ENCODE data around the gene ATP9A.
"Not testable (repeated sequence)": the region's sequence is repeated elsewhere in the genome, so short reads cannot be mapped to it uniquely, and the experiment has no call there.

ATP9A gene

GRCh38 chr20:51740838-51741237 lies 27.4 kb downstream of the ATP9A start:
- Histone ChIP-seq H3K9me3 (ENCODE audit: low read length) (no peaks in the 10 kb centered on the region), H3K9me2 (ENCODE audit: low read depth, low read length) (no peaks in the 10 kb centered on the region), H3K36me3 (ENCODE audit: insufficient read depth, low read length) (no peaks in the 10 kb centered on the region), H3K79me2 (ENCODE audit: insufficient read depth, low read length) (no peaks in the 10 kb centered on the region), H2AFZ (ENCODE audit: low read length) (no peak overlapping the region), H3F3A (ENCODE audit: insufficient read depth, low read length) (no peaks in the 10 kb centered on the region), H3K27me3 (ENCODE audit: insufficient read depth, low read length) (peaks cover 5% of the 10 kb centered on the region; the same call in 1 of the 2 replicates), H3K9ac (ENCODE audit: low read length) (no peak overlapping the region), H4K20me1 (ENCODE audit: insufficient read depth, low read length) (no peaks in the 10 kb centered on the region), H3K27ac (ENCODE audit: low read depth, low read length, poor library complexity, severe bottlenecking) (no peak overlapping the region), H3K4me1 (ENCODE audit: insufficient read depth, low read length, severe bottlenecking) (no peaks in the 10 kb centered on the region), H3K4me2 (ENCODE audit: low read length) (no peak overlapping the region), H3K4me3 (ENCODE audit: low read depth, low read length, poor library complexity, severe bottlenecking) (no peak overlapping the region)
- TF ChIP-seq EZH2 (IDR thresholded peaks at IDR 0.05; ENCODE audit: borderline replicate concordance, low read length) = no peak
- TF ChIP-seq CTCF (IDR thresholded peaks at IDR 0.05; ENCODE audit: low read length) = no peak

GRCh38 chr20:51740308-51740707 lies 27.9 kb downstream of the ATP9A start:
- H3K27me3 ChIP-seq (ENCODE audit: insufficient read depth, low read length); H3K36me3 ChIP-seq (ENCODE audit: insufficient read depth, low read length); H3K4me3 ChIP-seq (ENCODE audit: low read depth, low read length, poor library complexity, severe bottlenecking); H3K79me2 ChIP-seq (ENCODE audit: insufficient read depth, low read length); H4K20me1 ChIP-seq (ENCODE audit: insufficient read depth, low read length); H3K4me2 ChIP-seq (ENCODE audit: low read length); H3K9me3 ChIP-seq (ENCODE audit: low read length); H3F3A ChIP-seq (ENCODE audit: insufficient read depth, low read length); H2AFZ ChIP-seq (ENCODE audit: low read length); H3K9ac ChIP-seq (ENCODE audit: low read length); H3K27ac ChIP-seq (ENCODE audit: low read depth, low read length, poor library complexity, severe bottlenecking); H3K4me1 ChIP-seq (ENCODE audit: insufficient read depth, low read length, severe bottlenecking); H3K9me2 ChIP-seq (ENCODE audit: low read depth, low read length): not testable (repeated sequence)

GRCh38 chr20:51739722-51740249 lies 28.4 kb downstream of the ATP9A start:
- no peak overlapping the region for H2AFZ ChIP-seq (ENCODE audit: low read length)
- no peak overlapping the region for H3K4me2 ChIP-seq (ENCODE audit: low read length)
- no peaks in the 10 kb centered on the region for H4K20me1 ChIP-seq (ENCODE audit: insufficient read depth, low read length)
- H3K9ac ChIP-seq (ENCODE audit: low read length) = no peak overlapping the region
- no peak overlapping the region for H3K27ac ChIP-seq (ENCODE audit: low read depth, low read length, poor library complexity, severe bottlenecking)
- H3K4me3 ChIP-seq (ENCODE audit: low read depth, low read length, poor library complexity, severe bottlenecking) = no peak overlapping the region
- no peaks in the 10 kb centered on the region for H3K9me3 ChIP-seq (ENCODE audit: low read length)
- no peaks in the 10 kb centered on the region for H3K9me2 ChIP-seq (ENCODE audit: low read depth, low read length)
- TF ChIP-seq CTCF (IDR thresholded peaks at IDR 0.05; ENCODE audit: low read length) = no peak
- no peak for TF ChIP-seq EZH2 (IDR thresholded peaks at IDR 0.05; ENCODE audit: borderline replicate concordance, low read length)
- H3K27me3 ChIP-seq (ENCODE audit: insufficient read depth, low read length) = peaks cover 5% of the 10 kb centered on the region; the same call in 1 of the 2 replicates
- H3K4me1 ChIP-seq (ENCODE audit: insufficient read depth, low read length, severe bottlenecking) = no peaks in the 10 kb centered on the region
- H3F3A ChIP-seq (ENCODE audit: insufficient read depth, low read length) = no peaks in the 10 kb centered on the region
- H3K36me3 ChIP-seq (ENCODE audit: insufficient read depth, low read length) = no peaks in the 10 kb centered on the region
- H3K79me2 ChIP-seq (ENCODE audit: insufficient read depth, low read length) = no peaks in the 10 kb centered on the region

- H3K4me3 ChIP-seq (ENCODE audit: low read depth, low read length, poor library complexity, severe bottlenecking) = no peak overlapping the region
- no peaks in the 10 kb centered on the region for H4K20me1 ChIP-seq (ENCODE audit: insufficient read depth, low read length)
- no peak overlapping the region for H3K27ac ChIP-seq (ENCODE audit: low read depth, low read length, poor library complexity, severe bottlenecking)
- peaks cover 5% of the 10 kb centered on the region; the same call in 1 of the 2 replicates for H3K27me3 ChIP-seq (ENCODE audit: insufficient read depth, low read length)
- H3K9me2 ChIP-seq (ENCODE audit: low read depth, low read length) = no peaks in the 10 kb centered on the region
- H3K9ac ChIP-seq (ENCODE audit: low read length) = no peak overlapping the region
- H3K4me1 ChIP-seq (ENCODE audit: insufficient read depth, low read length, severe bottlenecking) = no peaks in the 10 kb centered on the region
- H3K4me2 ChIP-seq (ENCODE audit: low read length) = no peak overlapping the region
- TF ChIP-seq EZH2 (IDR thresholded peaks at IDR 0.05; ENCODE audit: borderline replicate concordance, low read length) (no peak), CTCF (IDR thresholded peaks at IDR 0.05; ENCODE audit: low read length) (no peak)
- H3K9me3 ChIP-seq (ENCODE audit: low read length) = no peaks in the 10 kb centered on the region
- no peaks in the 10 kb centered on the region for H3K79me2 ChIP-seq (ENCODE audit: insufficient read depth, low read length)
- H3F3A ChIP-seq (ENCODE audit: insufficient read depth, low read length) = no peaks in the 10 kb centered on the region
- H3K36me3 ChIP-seq (ENCODE audit: insufficient read depth, low read length) = no peaks in the 10 kb centered on the region
- H2AFZ ChIP-seq (ENCODE audit: low read length) = no peak overlapping the region
Measured at GRCh38 chr20:51738877-51739447, 29.2 kb downstream of the ATP9A start.

GRCh38 chr20:51738261-51738660 lies 29.9 kb downstream of the ATP9A start:
- H3K9me3 ChIP-seq (ENCODE audit: low read length); H3F3A ChIP-seq (ENCODE audit: insufficient read depth, low read length); H3K4me1 ChIP-seq (ENCODE audit: insufficient read depth, low read length, severe bottlenecking); H3K27me3 ChIP-seq (ENCODE audit: insufficient read depth, low read length); H3K4me3 ChIP-seq (ENCODE audit: low read depth, low read length, poor library complexity, severe bottlenecking); H3K9me2 ChIP-seq (ENCODE audit: low read depth, low read length); H3K36me3 ChIP-seq (ENCODE audit: insufficient read depth, low read length); H3K4me2 ChIP-seq (ENCODE audit: low read length); H3K9ac ChIP-seq (ENCODE audit: low read length); H3K79me2 ChIP-seq (ENCODE audit: insufficient read depth, low read length); H2AFZ ChIP-seq (ENCODE audit: low read length); H3K27ac ChIP-seq (ENCODE audit: low read depth, low read length, poor library complexity, severe bottlenecking); H4K20me1 ChIP-seq (ENCODE audit: insufficient read depth, low read length): not testable (repeated sequence)
